Astrocyte (in vitro differentiated cells and primary cell): ENCODE measurements around the gene GRB2.

Experiments used
- CTCF ChIP-seq: IDR thresholded peaks from 2 replicates; pipeline ENCODE4 v1.5.1; 2011; ENCODE audit warnings: low read depth, mild to moderate bottlenecking, inconsistent platforms, low read length, moderate library complexity; ENCODE audit not compliant: insufficient read depth
- EZH2 ChIP-seq: IDR thresholded peaks from 2 replicates; pipeline ENCODE4 v1.6.1; 2012; ENCODE audit warnings: mild to moderate bottlenecking, low read length, inconsistent platforms; ENCODE audit not compliant: insufficient read depth

- TF ChIP-seq CTCF: no peak
- no peak for TF ChIP-seq EZH2
These were observed 39.0 kb downstream of the GRB2 start for GRCh38 chr17:75366432-75366831.
